ENCODE measurements around the gene TMEM231. TPM values are rescaled to one million over a fixed set of nuclear protein-coding genes. Genes with fewer than 3 reads are reported as not detected.

TMEM231 gene
- total RNA-seq, 1 experiment from 2014 or later: 9.7 TPM

GRCh38 chr16:75588716-75589115, 32.7 kb upstream of the TMEM231 start:
- no peak for TF ChIP-seq RAD21 (IDR thresholded peaks at IDR 0.05; ENCODE audit: low read depth)
- TF ChIP-seq POLR2A (IDR thresholded peaks at IDR 0.05; ENCODE audit: borderline replicate concordance, extremely low read depth, insufficient read depth, insufficient read length): no peak
- no peak for TF ChIP-seq ZFX (IDR thresholded peaks at IDR 0.05)
- intact Hi-C loops (cut with micrococcal nuclease): no loop called here
- Histone ChIP-seq H3K4me2 (ENCODE audit: low read length) (no peak overlapping the region), H3K27me3 (ENCODE audit: insufficient read depth, low read length) (no peaks in the 10 kb centered on the region), H3K9me3 (ENCODE audit: control insufficient read depth in 1 of 2, insufficient read depth in 1 of 2, low read depth in 1 of 2, low read length in 2 of 2) (no peaks in the 10 kb centered on the region), H2AFZ (ENCODE audit: low read depth, low read length, poor library complexity, severe bottlenecking) (no peak overlapping the region), H3K9me2 (ENCODE audit: insufficient read depth) (no peaks in the 10 kb centered on the region), H3K9ac (ENCODE audit: low read length) (no peak overlapping the region), H3K36me3 (ENCODE audit: control insufficient read depth in 1 of 2, insufficient read depth in 2 of 2, low read length in 2 of 2) (no peaks in the 10 kb centered on the region), H3K4me3 (replicated peaks in 1 of 2; ENCODE audit: low read depth in 1 of 2, low read length in 2 of 2) (no peak overlapping the region), H4K20me1 (ENCODE audit: insufficient read depth) (no peaks in the 10 kb centered on the region), H3K27ac (ENCODE audit: low read depth, low read length) (no peak overlapping the region), H3K79me2 (ENCODE audit: insufficient read depth, low read length) (no peaks in the 10 kb centered on the region), H3K4me1 (ENCODE audit: control insufficient read depth in 1 of 2, insufficient read depth in 2 of 2, low read length in 2 of 2) (no peaks in the 10 kb centered on the region)
- RAD21 ChIA-PET (ENCODE audit: low non-redundant PET in 1 of 2, low total read pairs in 2 of 2, uncharacterized antibody in 2 of 2, unreplicated experiment in 2 of 2): no interaction called here
- DNase-seq (ENCODE audit: low read depth, low spot score) (no peak), ATAC-seq (no peak)
- no TSS peak for BruUV-seq (replicated peaks)
- CTCF ChIA-PET: no interaction called here
- POLR2A ChIA-PET: no interaction called here

- no peak overlapping the region for H3K27ac ChIP-seq (ENCODE audit: low read depth, low read length)
- ChIA-PET CTCF (no interaction called here), RAD21 (ENCODE audit: low non-redundant PET in 1 of 2, low total read pairs in 2 of 2, uncharacterized antibody in 2 of 2, unreplicated experiment in 2 of 2) (no interaction called here), POLR2A (no interaction called here)
- H3K9ac ChIP-seq (ENCODE audit: low read length): no peak overlapping the region
- no peaks in the 10 kb centered on the region for H3K79me2 ChIP-seq (ENCODE audit: insufficient read depth, low read length)
- no peaks in the 10 kb centered on the region for H3K27me3 ChIP-seq (ENCODE audit: insufficient read depth, low read length)
- BruUV-seq (replicated peaks): no TSS peak
- H3K4me1 ChIP-seq (ENCODE audit: control insufficient read depth in 1 of 2, insufficient read depth in 2 of 2, low read length in 2 of 2): no peaks in the 10 kb centered on the region
- intact Hi-C loops (cut with micrococcal nuclease): no loop called here
- TF ChIP-seq ZNF274 (IDR thresholded peaks at IDR 0.05; ENCODE audit: low read depth, low read length) (no peak), FOSL1 (IDR thresholded peaks at IDR 0.05; ENCODE audit: low read depth) (no peak), ELF1 (IDR thresholded peaks at IDR 0.05; ENCODE audit: borderline replicate concordance, low read depth) (no peak), EZH2 (IDR thresholded peaks at IDR 0.05) (no peak), REST (IDR thresholded peaks at IDR 0.05; ENCODE audit: low read depth) (no peak), EGR1 (IDR thresholded peaks at IDR 0.05; ENCODE audit: low read depth) (no peak)
- no peaks in the 10 kb centered on the region for H4K20me1 ChIP-seq (ENCODE audit: insufficient read depth)
- 0 out of 4 replicates have a peak, but pooled peaks cover 0 to under 1% of the 10 kb centered on the region in 2 experiments for H3K36me3 ChIP-seq (ENCODE audit: control insufficient read depth in 1 of 2, insufficient read depth in 2 of 2, low read length in 2 of 2)
- H3K4me2 ChIP-seq (ENCODE audit: low read length): no peak overlapping the region
- no peak overlapping the region for H3K4me3 ChIP-seq (replicated peaks in 1 of 2; ENCODE audit: low read depth in 1 of 2, low read length in 2 of 2)
- H2AFZ ChIP-seq (ENCODE audit: low read depth, low read length, poor library complexity, severe bottlenecking): no peak overlapping the region
- no peak for DNase-seq (ENCODE audit: low read depth, low spot score)
- H3K9me3 ChIP-seq (ENCODE audit: control insufficient read depth in 1 of 2, insufficient read depth in 1 of 2, low read depth in 1 of 2, low read length in 2 of 2): no peaks in the 10 kb centered on the region
- no peaks in the 10 kb centered on the region for H3K9me2 ChIP-seq (ENCODE audit: insufficient read depth)
- ATAC-seq: no peak
These were observed 28.1 kb upstream of the TMEM231 start for GRCh38 chr16:75584108-75584507.
